ENCODE measurements around the gene GLIS1. TPM values are rescaled to one million over a fixed set of nuclear protein-coding genes. Genes with fewer than 3 reads are reported as not detected.

Gene GLIS1
- total RNA-seq, 1 donor, result 2.9 TPM

GRCh38 chr1:53728196-53728595 is 10.8 kb downstream of the GLIS1 start:
- no peak overlapping the region for H2AFZ ChIP-seq (ENCODE audit: low read length)
- H3K36me3 ChIP-seq (ENCODE audit: insufficient read depth, low read length), result no peaks in the 10 kb centered on the region
- H3K4me2 ChIP-seq (ENCODE audit: insufficient read depth, low read length), result no peak overlapping the region
- no peaks in the 10 kb centered on the region for H3K27me3 ChIP-seq (ENCODE audit: insufficient read depth, low read length)
- peaks cover 36% of the 10 kb centered on the region for H3K4me1 ChIP-seq (ENCODE audit: insufficient read depth, low read length)
- H3K9me3 ChIP-seq (ENCODE audit: low read depth, low read length), result no peaks in the 10 kb centered on the region
- H3K27ac ChIP-seq (ENCODE audit: low read depth, low read length), result no peak overlapping the region
- no peak for DNase-seq (ENCODE audit: insufficient read length, low spot score, missing footprints)
- peaks cover 56% of the 10 kb centered on the region for H3K79me2 ChIP-seq (ENCODE audit: insufficient read depth, low read length)
- no peak overlapping the region for H3K4me3 ChIP-seq (ENCODE audit: insufficient read depth, low read length)
- H4K20me1 ChIP-seq (ENCODE audit: insufficient read depth, low read length), result no peaks in the 10 kb centered on the region
- TF ChIP-seq, protein P1, sequence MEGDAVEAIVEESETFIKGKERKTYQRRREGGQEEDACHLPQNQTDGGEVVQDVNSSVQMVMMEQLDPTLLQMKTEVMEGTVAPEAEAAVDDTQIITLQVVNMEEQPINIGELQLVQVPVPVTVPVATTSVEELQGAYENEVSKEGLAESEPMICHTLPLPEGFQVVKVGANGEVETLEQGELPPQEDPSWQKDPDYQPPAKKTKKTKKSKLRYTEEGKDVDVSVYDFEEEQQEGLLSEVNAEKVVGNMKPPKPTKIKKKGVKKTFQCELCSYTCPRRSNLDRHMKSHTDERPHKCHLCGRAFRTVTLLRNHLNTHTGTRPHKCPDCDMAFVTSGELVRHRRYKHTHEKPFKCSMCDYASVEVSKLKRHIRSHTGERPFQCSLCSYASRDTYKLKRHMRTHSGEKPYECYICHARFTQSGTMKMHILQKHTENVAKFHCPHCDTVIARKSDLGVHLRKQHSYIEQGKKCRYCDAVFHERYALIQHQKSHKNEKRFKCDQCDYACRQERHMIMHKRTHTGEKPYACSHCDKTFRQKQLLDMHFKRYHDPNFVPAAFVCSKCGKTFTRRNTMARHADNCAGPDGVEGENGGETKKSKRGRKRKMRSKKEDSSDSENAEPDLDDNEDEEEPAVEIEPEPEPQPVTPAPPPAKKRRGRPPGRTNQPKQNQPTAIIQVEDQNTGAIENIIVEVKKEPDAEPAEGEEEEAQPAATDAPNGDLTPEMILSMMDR (IDR thresholded peaks at IDR 0.05; ENCODE audit: extremely low read depth, low read depth, low read length), result no peak

- peaks cover 32% of the 10 kb centered on the region for H3K4me1 ChIP-seq (ENCODE audit: insufficient read depth, low read length)
- H3K4me2 ChIP-seq (ENCODE audit: insufficient read depth, low read length), result no peak overlapping the region
- H3K9me3 ChIP-seq (ENCODE audit: low read depth, low read length), result no peaks in the 10 kb centered on the region
- H3K27me3 ChIP-seq (ENCODE audit: insufficient read depth, low read length), result no peaks in the 10 kb centered on the region
- no peak overlapping the region for H2AFZ ChIP-seq (ENCODE audit: low read length)
- H3K27ac ChIP-seq (ENCODE audit: low read depth, low read length), result no peak overlapping the region
- H4K20me1 ChIP-seq (ENCODE audit: insufficient read depth, low read length), result no peaks in the 10 kb centered on the region
- H3K36me3 ChIP-seq (ENCODE audit: insufficient read depth, low read length), result no peaks in the 10 kb centered on the region
- no peak overlapping the region for H3K4me3 ChIP-seq (ENCODE audit: insufficient read depth, low read length)
- peak; percentile 49 for DNase-seq (ENCODE audit: insufficient read length, low spot score, missing footprints)
- TF ChIP-seq, protein P1 (IDR thresholded peaks at IDR 0.05; ENCODE audit: extremely low read depth, low read depth, low read length), result no peak
- H3K79me2 ChIP-seq (ENCODE audit: insufficient read depth, low read length), result peaks cover 56% of the 10 kb centered on the region
These were observed 11.4 kb downstream of the GLIS1 start for GRCh38 chr1:53727461-53728092.

- Histone ChIP-seq H3K4me1 (ENCODE audit: insufficient read depth, low read length) (peaks cover 30% of the 10 kb centered on the region), H3K4me2 (ENCODE audit: insufficient read depth, low read length) (no peak overlapping the region), H3K79me2 (ENCODE audit: insufficient read depth, low read length) (peaks cover 52% of the 10 kb centered on the region), H4K20me1 (ENCODE audit: insufficient read depth, low read length) (no peaks in the 10 kb centered on the region), H3K36me3 (ENCODE audit: insufficient read depth, low read length) (no peaks in the 10 kb centered on the region), H3K27me3 (ENCODE audit: insufficient read depth, low read length) (no peaks in the 10 kb centered on the region), H2AFZ (ENCODE audit: low read length) (no peak overlapping the region), H3K27ac (ENCODE audit: low read depth, low read length) (no peak overlapping the region), H3K4me3 (ENCODE audit: insufficient read depth, low read length) (no peak overlapping the region), H3K9me3 (ENCODE audit: low read depth, low read length) (no peaks in the 10 kb centered on the region)
- TF ChIP-seq, protein P1 (IDR thresholded peaks at IDR 0.05; ENCODE audit: extremely low read depth, low read depth, low read length), result no peak
- DNase-seq (ENCODE audit: insufficient read length, low spot score, missing footprints), result peak; percentile 62
These were observed 12.9 kb downstream of the GLIS1 start for GRCh38 chr1:53726009-53726600.

DNA sequence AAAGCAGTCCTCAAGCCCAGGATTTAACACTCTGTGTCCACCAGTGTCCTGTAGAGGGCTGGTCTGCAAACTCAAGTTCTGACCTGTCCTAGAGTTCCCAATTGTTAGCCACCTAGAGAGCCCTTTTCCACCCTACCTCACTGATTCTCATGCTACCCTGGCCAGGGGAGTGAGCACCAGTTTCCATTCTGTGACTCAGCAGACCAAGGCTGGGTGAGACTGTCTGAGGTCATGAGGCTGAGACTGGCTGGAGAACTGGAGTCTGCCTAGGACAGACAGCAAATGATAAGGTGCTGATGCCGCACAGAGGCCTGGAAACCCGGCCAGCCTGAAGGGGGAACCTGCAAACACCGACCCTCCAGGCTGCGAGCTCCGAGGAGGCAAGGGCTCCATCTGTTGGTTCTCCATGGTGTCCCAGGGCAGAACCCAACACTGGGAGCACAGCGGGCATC is 13.7 kb downstream of the GLIS1 start:
- DNase-seq (ENCODE audit: insufficient read length, low spot score, missing footprints), result peak; percentile 77
- Histone ChIP-seq H3K27ac (ENCODE audit: low read depth, low read length) (no peak overlapping the region), H3K27me3 (ENCODE audit: insufficient read depth, low read length) (no peaks in the 10 kb centered on the region), H3K9me3 (ENCODE audit: low read depth, low read length) (no peaks in the 10 kb centered on the region), H3K4me3 (ENCODE audit: insufficient read depth, low read length) (no peak overlapping the region), H4K20me1 (ENCODE audit: insufficient read depth, low read length) (no peaks in the 10 kb centered on the region), H3K4me1 (ENCODE audit: insufficient read depth, low read length) (peaks cover 21% of the 10 kb centered on the region), H3K36me3 (ENCODE audit: insufficient read depth, low read length) (no peaks in the 10 kb centered on the region), H3K4me2 (ENCODE audit: insufficient read depth, low read length) (no peak overlapping the region), H3K79me2 (ENCODE audit: insufficient read depth, low read length) (peaks cover 44% of the 10 kb centered on the region), H2AFZ (ENCODE audit: low read length) (no peak overlapping the region)
- TF ChIP-seq, protein P1 (IDR thresholded peaks at IDR 0.05; ENCODE audit: extremely low read depth, low read depth, low read length), result no peak

Data from osteoblast (primary cell).